ENCODE data around the gene TMEM89. TPM values are rescaled to one million over a fixed set of nuclear protein-coding genes. Genes with fewer than 3 reads are reported as not detected.

Gene TMEM89
- total and polyA plus RNA-seq, 2 of the 13 experiments (the other 11 are each of a cell fraction or from before 2014, with no cell fraction given) = 0.31 to 0.59 TPM

DNA sequence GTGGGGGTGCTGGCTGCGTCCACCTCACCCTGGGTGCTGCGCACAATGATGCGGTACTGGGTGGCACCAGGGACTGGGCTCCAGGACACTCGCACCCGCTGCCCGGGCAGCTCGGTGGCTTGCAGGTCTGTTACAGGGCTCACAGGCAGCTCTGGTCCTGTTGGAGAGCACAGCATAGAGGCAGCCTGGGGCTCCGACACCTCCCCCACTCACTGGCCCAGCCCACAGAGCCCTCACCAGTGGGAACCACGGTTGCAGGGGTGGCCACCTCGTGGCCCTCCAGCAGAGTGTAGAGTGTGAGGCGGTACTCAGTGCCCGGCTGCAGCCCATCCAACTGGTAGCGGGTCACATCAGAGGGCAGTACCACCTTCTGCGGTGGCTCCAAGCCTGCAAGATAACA is 30.1 kb downstream of the TMEM89 start (continued):
- TF ChIP-seq, protein P1, sequence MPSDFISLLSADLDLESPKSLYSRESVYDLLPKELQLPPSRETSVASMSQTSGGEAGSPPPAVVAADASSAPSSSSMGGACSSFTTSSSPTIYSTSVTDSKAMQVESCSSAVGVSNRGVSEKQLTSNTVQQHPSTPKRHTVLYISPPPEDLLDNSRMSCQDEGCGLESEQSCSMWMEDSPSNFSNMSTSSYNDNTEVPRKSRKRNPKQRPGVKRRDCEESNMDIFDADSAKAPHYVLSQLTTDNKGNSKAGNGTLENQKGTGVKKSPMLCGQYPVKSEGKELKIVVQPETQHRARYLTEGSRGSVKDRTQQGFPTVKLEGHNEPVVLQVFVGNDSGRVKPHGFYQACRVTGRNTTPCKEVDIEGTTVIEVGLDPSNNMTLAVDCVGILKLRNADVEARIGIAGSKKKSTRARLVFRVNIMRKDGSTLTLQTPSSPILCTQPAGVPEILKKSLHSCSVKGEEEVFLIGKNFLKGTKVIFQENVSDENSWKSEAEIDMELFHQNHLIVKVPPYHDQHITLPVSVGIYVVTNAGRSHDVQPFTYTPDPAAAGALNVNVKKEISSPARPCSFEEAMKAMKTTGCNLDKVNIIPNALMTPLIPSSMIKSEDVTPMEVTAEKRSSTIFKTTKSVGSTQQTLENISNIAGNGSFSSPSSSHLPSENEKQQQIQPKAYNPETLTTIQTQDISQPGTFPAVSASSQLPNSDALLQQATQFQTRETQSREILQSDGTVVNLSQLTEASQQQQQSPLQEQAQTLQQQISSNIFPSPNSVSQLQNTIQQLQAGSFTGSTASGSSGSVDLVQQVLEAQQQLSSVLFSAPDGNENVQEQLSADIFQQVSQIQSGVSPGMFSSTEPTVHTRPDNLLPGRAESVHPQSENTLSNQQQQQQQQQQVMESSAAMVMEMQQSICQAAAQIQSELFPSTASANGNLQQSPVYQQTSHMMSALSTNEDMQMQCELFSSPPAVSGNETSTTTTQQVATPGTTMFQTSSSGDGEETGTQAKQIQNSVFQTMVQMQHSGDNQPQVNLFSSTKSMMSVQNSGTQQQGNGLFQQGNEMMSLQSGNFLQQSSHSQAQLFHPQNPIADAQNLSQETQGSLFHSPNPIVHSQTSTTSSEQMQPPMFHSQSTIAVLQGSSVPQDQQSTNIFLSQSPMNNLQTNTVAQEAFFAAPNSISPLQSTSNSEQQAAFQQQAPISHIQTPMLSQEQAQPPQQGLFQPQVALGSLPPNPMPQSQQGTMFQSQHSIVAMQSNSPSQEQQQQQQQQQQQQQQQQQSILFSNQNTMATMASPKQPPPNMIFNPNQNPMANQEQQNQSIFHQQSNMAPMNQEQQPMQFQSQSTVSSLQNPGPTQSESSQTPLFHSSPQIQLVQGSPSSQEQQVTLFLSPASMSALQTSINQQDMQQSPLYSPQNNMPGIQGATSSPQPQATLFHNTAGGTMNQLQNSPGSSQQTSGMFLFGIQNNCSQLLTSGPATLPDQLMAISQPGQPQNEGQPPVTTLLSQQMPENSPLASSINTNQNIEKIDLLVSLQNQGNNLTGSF (CRISPR knock-in tag; IDR thresholded peaks at IDR 0.05) = no peak
- TF ChIP-seq ZBTB7A (CRISPR knock-in tag; IDR thresholded peaks at IDR 0.05) = no peak
- no peak for TF ChIP-seq SYNCRIP (IDR thresholded peaks at IDR 0.05; ENCODE audit: insufficient read depth, low read depth, low read length)
- TF ChIP-seq, protein P2, sequence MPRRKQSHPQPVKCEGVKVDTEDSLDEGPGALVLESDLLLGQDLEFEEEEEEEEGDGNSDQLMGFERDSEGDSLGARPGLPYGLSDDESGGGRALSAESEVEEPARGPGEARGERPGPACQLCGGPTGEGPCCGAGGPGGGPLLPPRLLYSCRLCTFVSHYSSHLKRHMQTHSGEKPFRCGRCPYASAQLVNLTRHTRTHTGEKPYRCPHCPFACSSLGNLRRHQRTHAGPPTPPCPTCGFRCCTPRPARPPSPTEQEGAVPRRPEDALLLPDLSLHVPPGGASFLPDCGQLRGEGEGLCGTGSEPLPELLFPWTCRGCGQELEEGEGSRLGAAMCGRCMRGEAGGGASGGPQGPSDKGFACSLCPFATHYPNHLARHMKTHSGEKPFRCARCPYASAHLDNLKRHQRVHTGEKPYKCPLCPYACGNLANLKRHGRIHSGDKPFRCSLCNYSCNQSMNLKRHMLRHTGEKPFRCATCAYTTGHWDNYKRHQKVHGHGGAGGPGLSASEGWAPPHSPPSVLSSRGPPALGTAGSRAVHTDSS (CRISPR knock-in tag; conservative IDR thresholded peaks at IDR 0.05) = no peak
- TF ChIP-seq SRSF9 (IDR thresholded peaks at IDR 0.05; ENCODE audit: borderline replicate concordance, insufficient read depth, low read depth, low read length, poor library complexity, severe bottlenecking) = no peak
- TF ChIP-seq CEBPB (IDR thresholded peaks at IDR 0.05; ENCODE audit: borderline replicate concordance, low read depth, low read length) = no peak
- TF ChIP-seq PHB2 (IDR thresholded peaks at IDR 0.05; ENCODE audit: partially characterized antibody) = no peak
- no peak for TF ChIP-seq THYN1 (CRISPR knock-in tag; IDR thresholded peaks at IDR 0.05; ENCODE audit: borderline replicate concordance, low read depth)
- no peak for TF ChIP-seq ZNF780A (CRISPR knock-in tag; IDR thresholded peaks at IDR 0.05)
